ENCODE data around the gene CENPL.
"Not testable (repeated sequence)": the region's sequence is repeated elsewhere in the genome, so short reads cannot be mapped to it uniquely, and the experiment has no call there.

The CENPL gene

GRCh38 chr1:173764331-173764730 lies 60.4 kb downstream of the CENPL start:
- H3K4me1 ChIP-seq (ENCODE audit: control insufficient read depth, insufficient read depth, low read length); H3K4me3 ChIP-seq (ENCODE audit: low read length); H3K36me3 ChIP-seq (ENCODE audit: control insufficient read depth, insufficient read depth, low read length); DNase-seq (ENCODE audit: low read depth, low spot score); H3K9me3 ChIP-seq (ENCODE audit: control insufficient read depth, insufficient read depth, low read length); H3K27ac ChIP-seq (ENCODE audit: low read length); H3K27me3 ChIP-seq (ENCODE audit: control insufficient read depth, insufficient read depth, low read length): not testable (repeated sequence)
- no CpG with 5 or more reads among the region's 6 CpGs for WGBS (ENCODE audit: insufficient coverage, insufficient read length)

GRCh38 chr1:173758980-173759379 lies 65.7 kb downstream of the CENPL start:
- Histone ChIP-seq H3K27me3 (ENCODE audit: control insufficient read depth, insufficient read depth, low read length) (no peaks in the 10 kb centered on the region), H3K4me1 (ENCODE audit: control insufficient read depth, insufficient read depth, low read length) (no peaks in the 10 kb centered on the region)
- WGBS (ENCODE audit: insufficient coverage, insufficient read length): no CpG with 5 or more reads among the region's 5 CpGs

DNA sequence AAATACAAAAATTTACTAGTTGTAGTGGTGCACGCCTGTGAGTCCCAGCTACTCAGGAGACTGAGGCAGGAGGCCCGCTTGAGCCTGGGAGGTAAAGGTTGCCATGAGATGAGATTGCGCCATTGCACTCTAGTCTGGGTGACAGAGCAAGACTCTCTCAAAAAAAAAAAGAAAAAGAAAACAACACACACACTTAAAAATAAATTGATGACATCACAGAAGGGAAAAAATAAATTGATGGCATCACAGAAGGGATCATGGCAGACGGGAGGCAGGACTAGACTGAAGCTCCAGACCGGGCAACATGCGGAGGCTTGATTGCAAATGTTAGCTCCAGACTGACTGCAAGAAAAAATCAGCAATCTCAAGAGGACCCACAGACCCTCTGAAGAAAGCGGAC lies 66.6 kb downstream of the CENPL start:
- no peaks in the 10 kb centered on the region for H3K27me3 ChIP-seq (ENCODE audit: control insufficient read depth, insufficient read depth, low read length)
- no peaks in the 10 kb centered on the region for H3K9me3 ChIP-seq (ENCODE audit: control insufficient read depth, insufficient read depth, low read length)
- no peak overlapping the region for H3K4me3 ChIP-seq (ENCODE audit: low read length)
- no peak for DNase-seq (ENCODE audit: low read depth, low spot score)
- peaks cover 5% of the 10 kb centered on the region; the same call in 1 of the 2 replicates for H3K36me3 ChIP-seq (ENCODE audit: control insufficient read depth, insufficient read depth, low read length)
- WGBS (ENCODE audit: insufficient coverage, insufficient read length): no CpG with 5 or more reads among the region's 7 CpGs
- H3K4me1 ChIP-seq (ENCODE audit: control insufficient read depth, insufficient read depth, low read length): no peaks in the 10 kb centered on the region
- no peak overlapping the region for H3K27ac ChIP-seq (ENCODE audit: low read length)

More at GRCh38 chr1:173758980-173759379, 65.7 kb downstream of the CENPL start:
- Histone ChIP-seq H3K27ac (ENCODE audit: low read length) (no peak overlapping the region), H3K4me3 (ENCODE audit: low read length) (no peak overlapping the region), H3K9me3 (ENCODE audit: control insufficient read depth, insufficient read depth, low read length) (no peaks in the 10 kb centered on the region), H3K36me3 (ENCODE audit: control insufficient read depth, insufficient read depth, low read length) (peaks cover 5% of the 10 kb centered on the region; the same call in 1 of the 2 replicates)
- DNase-seq (ENCODE audit: low read depth, low spot score): no peak

GRCh38 chr1:173757666-173758065 lies 67.0 kb downstream of the CENPL start:
- no peak for DNase-seq (ENCODE audit: low read depth, low spot score)
- no peak overlapping the region for H3K27ac ChIP-seq (ENCODE audit: low read length)
- H3K4me3 ChIP-seq (ENCODE audit: low read length): no peak overlapping the region
- peaks cover 5% of the 10 kb centered on the region; the same call in 1 of the 2 replicates for H3K36me3 ChIP-seq (ENCODE audit: control insufficient read depth, insufficient read depth, low read length)
- no CpG with 5 or more reads among the region's 4 CpGs for WGBS (ENCODE audit: insufficient coverage, insufficient read length)
- no peaks in the 10 kb centered on the region for H3K9me3 ChIP-seq (ENCODE audit: control insufficient read depth, insufficient read depth, low read length)
- no peaks in the 10 kb centered on the region for H3K4me1 ChIP-seq (ENCODE audit: control insufficient read depth, insufficient read depth, low read length)
- no peaks in the 10 kb centered on the region for H3K27me3 ChIP-seq (ENCODE audit: control insufficient read depth, insufficient read depth, low read length)

DNA sequence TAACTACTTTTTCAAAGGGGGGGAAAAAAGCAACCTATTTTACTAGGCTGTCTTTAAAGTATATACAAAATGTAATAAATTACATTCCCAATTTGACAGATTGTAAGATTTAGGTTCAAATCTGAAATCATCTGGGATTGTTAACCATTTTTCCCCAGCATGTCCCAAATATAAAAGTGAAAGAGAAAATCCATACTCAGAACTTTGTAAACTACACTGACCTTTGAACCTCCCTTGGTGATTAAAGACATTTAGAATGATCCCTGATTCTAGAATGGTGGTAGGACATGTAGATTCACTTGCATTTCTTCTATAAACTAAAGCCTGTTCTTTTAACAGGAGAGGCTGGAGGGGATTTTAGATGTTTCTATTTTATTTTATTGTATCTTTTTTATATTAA lies 70.9 kb downstream of the CENPL start:
- H3K36me3 ChIP-seq (ENCODE audit: control insufficient read depth, insufficient read depth, low read length): peaks cover 5% of the 10 kb centered on the region; the same call in 1 of the 2 replicates
- H3K27me3 ChIP-seq (ENCODE audit: control insufficient read depth, insufficient read depth, low read length): no peaks in the 10 kb centered on the region
- no peaks in the 10 kb centered on the region for H3K4me1 ChIP-seq (ENCODE audit: control insufficient read depth, insufficient read depth, low read length)
- H3K27ac ChIP-seq (ENCODE audit: low read length): no peak overlapping the region
- no peaks in the 10 kb centered on the region for H3K9me3 ChIP-seq (ENCODE audit: control insufficient read depth, insufficient read depth, low read length)
- no peak for DNase-seq (ENCODE audit: low read depth, low spot score)
- H3K4me3 ChIP-seq (ENCODE audit: low read length): no peak overlapping the region

Measured in iPS DF 6.9 (cell line).